MM.1S (cell line): ENCODE results near the gene FANCC.

Source experiments
- CTCF ChIP-seq: fragments of 300-600 bp; sonication (generic); IDR thresholded peaks from 2 replicates; pipeline ENCODE4 v1.5.1; 2016; ENCODE audit warnings: antibody characterized with exemption, low read length, mixed read lengths
- EZH2 ChIP-seq: fragments of 300-600 bp; sonication (generic); optimal IDR thresholded peaks from 2 replicates; pipeline ENCODE3; 2017; ENCODE audit warnings: low read depth, mild to moderate bottlenecking, antibody characterized with exemption, low read length, mixed read lengths
- EZH2phosphoT487 ChIP-seq: fragments of 300-600 bp; sonication (generic); IDR thresholded peaks from 2 replicates; pipeline ENCODE4 v1.6.1; 2018; ENCODE audit warnings: antibody characterized with exemption, low read length

GRCh38 chr9:95099321-95100070 is 218.0 kb downstream of the FANCC start:
- no peak for TF ChIP-seq CTCF
- TF ChIP-seq EZH2 = no peak
- no peak for TF ChIP-seq EZH2phosphoT487
